ENCODE measurements around the gene SUZ12.
"Not testable (repeated sequence)": the region's sequence is repeated elsewhere in the genome, so short reads cannot be mapped to it uniquely, and the experiment has no call there.

Gene SUZ12

DNA sequence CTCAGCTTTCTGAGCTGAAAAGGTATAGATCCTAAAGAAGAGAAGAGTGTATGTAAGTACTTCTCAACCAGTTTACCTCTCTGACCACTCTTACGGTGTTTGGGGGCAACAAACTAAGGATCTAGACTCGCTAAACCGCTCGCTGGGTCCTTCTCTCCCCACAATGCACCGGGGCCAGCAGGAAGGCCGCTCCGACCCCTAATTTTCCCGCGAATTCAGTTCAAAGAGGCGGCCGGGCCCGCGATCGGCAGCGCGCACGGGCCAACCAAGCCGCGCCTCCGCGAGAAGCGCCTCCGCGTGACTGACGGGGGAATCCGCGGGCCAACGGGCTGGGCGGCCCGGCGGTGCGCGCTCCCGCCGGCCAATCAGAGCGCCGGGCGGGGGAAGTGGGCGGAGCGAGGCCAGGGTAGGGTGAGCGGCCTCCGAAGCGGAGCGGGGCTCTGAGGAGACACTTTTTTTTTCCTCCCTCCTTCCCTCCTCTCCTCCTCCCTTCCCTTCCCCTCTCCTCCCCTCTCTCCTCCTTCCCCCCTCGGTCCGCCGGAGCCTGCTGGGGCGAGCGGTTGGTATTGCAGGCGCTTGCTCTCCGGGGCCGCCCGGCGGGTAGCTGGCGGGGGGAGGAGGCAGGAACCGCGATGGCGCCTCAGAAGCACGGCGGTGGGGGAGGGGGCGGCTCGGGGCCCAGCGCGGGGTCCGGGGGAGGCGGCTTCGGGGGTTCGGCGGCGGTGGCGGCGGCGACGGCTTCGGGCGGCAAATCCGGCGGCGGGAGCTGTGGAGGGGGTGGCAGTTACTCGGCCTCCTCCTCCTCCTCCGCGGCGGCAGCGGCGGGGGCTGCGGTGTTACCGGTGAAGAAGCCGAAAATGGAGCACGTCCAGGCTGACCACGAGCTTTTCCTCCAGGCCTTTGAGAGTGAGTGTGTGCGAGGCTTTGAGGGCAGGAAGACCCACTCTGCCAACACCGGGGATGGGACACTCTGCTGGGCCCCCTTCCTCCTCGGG, at the start of gene SUZ12:
Gene SUZ12 (plus strand): TSS at position 393 of the 995 bp plus-strand sequence. CDS start 240 bp downstream, at position 633.
- in situ Hi-C loops (cut with HindIII; ENCODE audit: low sequenced_read_pairs): not testable (repeated sequence)

- in situ Hi-C loops (cut with HindIII; ENCODE audit: low sequenced_read_pairs): no loop called here
Measured at GRCh38 chr17:31888124-31888523, 48.7 kb upstream of the SUZ12 start.

- in situ Hi-C loops (cut with HindIII; ENCODE audit: low sequenced_read_pairs): no loop called here
Measured at GRCh38 chr17:31900877-31901276, 35.9 kb upstream of the SUZ12 start.

DNA sequence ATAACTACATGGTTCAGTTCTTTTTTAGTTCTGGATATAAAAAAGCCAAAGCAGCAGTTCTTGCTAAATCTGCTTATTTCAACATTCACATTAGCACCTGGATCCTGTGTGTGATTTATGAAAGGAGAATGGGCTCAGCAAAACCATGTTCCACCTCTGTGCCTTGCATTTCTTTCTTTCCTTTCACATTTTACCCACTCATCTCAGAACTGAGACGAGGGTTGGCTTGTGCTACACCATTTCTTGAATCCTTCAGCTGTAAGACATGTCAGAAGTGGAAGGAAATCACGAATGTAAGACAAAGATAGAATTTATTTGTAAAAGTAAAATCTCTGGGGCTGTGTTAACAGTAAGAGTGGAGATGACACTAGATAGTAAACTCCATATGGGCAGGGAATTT, 34.1 kb upstream of the SUZ12 start:
- in situ Hi-C loops (cut with HindIII; ENCODE audit: low sequenced_read_pairs): no loop called here

DNA sequence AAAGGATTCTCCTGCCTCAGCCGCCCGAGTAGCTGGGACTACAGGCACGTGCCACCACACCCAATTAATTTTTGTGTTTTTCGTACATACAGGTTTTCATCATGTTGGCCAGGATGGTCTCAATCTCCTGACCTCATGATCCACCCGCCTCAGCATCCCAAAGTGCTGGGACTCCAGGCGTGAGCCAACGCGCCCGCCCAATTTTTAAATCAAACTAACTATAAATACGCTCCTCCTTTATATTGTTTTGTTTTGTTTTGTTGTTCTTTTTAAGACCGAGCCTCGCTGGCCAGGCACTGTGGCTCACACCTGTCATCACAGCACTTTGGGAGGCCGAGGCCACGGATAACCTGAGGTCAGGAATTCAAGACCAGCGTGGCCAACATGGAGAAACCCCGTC, 33.4 kb upstream of the SUZ12 start:
- in situ Hi-C loops (cut with HindIII; ENCODE audit: low sequenced_read_pairs): no loop called here

- in situ Hi-C loops (cut with HindIII; ENCODE audit: low sequenced_read_pairs): no loop called here
Measured at GRCh38 chr17:31907342-31907962, 29.4 kb upstream of the SUZ12 start.

- in situ Hi-C loops (cut with HindIII; ENCODE audit: low sequenced_read_pairs): no loop called here
Measured at GRCh38 chr17:31908386-31908785, 28.4 kb upstream of the SUZ12 start.

GRCh38 chr17:31912705-31913104, 24.1 kb upstream of the SUZ12 start:
- in situ Hi-C loops (cut with HindIII; ENCODE audit: low sequenced_read_pairs): not testable (repeated sequence)

DNA sequence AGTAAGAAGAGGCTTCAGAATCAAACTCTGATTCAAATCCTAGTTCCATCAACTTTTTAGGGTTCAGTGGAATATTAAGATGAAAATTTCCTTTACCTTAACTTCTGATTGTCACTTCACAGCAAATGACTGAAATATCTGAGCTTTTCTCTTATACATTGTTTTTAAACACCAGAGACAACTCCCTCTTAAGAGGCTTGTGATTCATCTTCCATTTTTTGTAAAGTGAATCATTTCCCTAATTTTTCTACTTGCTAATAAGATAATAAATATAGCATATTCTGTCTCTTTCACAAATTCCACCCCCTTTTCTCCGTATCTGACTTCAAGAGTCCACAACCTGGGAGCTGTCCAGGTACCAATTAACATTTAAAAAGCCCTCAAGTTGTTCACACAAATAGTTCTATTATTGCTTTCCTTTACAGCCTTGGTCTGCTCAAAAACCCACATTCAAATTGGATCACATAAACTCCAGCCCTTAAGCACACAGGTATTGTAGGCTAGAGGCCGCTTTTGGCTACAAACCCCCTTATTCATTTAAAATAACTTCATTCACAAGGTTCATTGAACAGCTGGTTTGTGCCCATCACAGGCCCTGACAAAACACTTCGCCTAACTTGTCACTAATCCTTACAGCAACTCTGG, 21.2 kb upstream of the SUZ12 start:
- in situ Hi-C loops (cut with HindIII; ENCODE audit: low sequenced_read_pairs): no loop called here

- in situ Hi-C loops (cut with HindIII; ENCODE audit: low sequenced_read_pairs): no loop called here
Measured at GRCh38 chr17:31916491-31917064, 20.2 kb upstream of the SUZ12 start.

DNA sequence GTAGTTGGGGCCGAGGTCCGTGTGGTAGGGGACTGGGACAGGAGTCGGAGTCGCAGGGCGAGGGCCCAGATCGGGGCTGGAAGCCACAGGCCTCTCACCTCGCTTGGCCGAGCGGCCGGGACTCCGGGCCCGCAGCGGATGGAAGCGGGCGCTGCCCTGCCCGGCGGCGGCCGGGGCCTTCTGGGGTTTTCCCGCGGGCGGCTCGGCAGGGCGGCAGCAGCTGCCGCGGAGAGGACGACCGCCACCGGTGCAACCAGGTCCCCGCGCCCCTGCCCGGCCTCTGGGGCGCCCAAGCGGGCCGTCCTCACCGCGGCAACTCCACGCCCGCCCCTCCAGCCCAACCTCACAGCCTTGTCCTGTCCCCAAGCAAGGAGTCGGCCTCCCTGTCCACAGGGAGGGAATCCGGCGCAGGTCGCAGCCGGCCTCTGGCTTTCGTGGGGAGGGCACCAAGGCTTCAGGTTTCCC, 19.7 kb upstream of the SUZ12 start:
- in situ Hi-C loops (cut with HindIII; ENCODE audit: low sequenced_read_pairs): no loop called here

GRCh38 chr17:31917721-31918120, 19.1 kb upstream of the SUZ12 start:
- in situ Hi-C loops (cut with HindIII; ENCODE audit: low sequenced_read_pairs): not testable (repeated sequence)

GRCh38 chr17:31918701-31919128, 18.1 kb upstream of the SUZ12 start:
- in situ Hi-C loops (cut with HindIII; ENCODE audit: low sequenced_read_pairs): no loop called here

DNA sequence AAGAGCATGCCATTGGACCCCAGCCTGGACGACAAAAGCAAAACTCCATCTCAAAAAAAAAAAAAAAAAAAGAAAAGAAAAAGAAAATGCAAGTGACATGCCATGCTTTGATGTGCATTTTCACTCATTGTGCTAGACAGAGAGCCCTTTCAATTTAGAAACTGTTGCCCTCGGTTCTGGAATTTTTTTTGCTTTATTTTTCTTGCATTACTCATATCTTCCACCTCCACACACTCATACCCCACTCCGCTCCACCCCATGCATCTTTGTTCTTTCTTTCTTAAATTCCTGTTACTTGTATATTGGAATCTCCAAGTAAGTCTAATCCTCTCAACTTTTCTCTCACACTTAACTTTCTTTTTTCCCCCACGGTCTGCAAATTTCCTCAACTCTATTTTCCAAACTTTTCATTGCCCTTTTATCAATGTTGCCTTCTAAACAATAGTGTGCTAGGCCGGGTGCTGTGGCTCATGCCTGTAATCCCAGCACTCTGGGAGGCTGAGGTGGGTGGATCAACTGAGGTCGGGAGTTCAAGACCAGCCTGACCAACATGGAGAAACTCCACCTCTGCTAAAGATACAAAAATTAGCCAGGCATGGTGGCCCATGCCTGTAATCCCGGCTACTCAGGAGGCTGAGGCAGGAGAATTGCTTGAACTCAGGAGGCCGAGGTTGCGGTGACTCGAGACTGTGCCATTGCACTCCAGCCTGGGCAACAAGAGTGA, 16.8 kb upstream of the SUZ12 start:
- in situ Hi-C loops (cut with HindIII; ENCODE audit: low sequenced_read_pairs): no loop called here

DNA sequence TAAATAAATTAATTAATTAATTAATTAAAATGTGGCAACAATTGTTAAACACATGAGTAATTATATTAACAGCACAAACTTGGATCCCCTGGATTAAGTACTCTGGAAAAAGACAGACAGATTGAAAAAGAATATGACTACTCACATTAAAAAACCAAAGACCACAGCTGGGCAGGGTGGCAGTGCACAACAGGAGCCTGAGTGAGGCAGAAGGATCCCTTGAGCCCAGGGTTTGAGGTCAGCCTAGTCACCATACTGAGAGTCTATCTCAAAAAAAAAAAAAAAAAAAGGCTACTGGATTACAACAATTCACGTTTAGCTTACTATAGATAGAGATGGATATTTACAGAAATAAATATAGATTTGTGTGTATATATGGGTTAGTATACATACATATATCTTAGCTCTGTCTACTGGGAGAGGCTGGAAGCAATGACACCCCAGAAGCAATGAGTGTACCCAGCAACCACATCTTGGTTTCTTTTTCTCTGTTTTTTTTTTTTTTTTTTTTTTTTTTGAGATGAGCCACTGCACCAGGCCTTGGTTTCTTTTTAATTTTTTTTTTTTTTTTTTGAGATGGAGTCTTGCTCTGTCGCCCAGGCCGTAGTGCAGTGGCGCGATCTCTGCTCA, 10.6 kb upstream of the SUZ12 start:
- in situ Hi-C loops (cut with HindIII; ENCODE audit: low sequenced_read_pairs): no loop called here

DNA sequence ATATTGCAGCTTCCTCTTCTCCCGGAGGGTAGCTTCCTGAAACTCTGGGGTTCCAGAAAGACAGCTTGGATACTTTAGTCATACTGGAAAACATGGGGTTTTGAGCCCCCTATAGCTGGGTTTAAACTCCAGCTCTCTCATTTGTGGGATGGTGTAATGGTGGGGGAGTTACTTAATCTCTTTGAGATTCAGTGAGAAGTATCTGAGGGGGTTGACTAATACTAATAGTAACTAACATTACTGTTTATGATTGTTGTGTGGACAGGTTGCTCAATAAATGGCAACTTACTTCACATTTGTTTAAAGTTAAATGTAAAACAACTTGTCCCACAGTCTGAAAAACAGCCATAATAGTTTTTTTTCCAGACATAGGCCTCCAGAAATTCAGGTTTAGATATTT, 5.1 kb upstream of the SUZ12 start:
- in situ Hi-C loops (cut with HindIII; ENCODE audit: low sequenced_read_pairs): no loop called here

DNA sequence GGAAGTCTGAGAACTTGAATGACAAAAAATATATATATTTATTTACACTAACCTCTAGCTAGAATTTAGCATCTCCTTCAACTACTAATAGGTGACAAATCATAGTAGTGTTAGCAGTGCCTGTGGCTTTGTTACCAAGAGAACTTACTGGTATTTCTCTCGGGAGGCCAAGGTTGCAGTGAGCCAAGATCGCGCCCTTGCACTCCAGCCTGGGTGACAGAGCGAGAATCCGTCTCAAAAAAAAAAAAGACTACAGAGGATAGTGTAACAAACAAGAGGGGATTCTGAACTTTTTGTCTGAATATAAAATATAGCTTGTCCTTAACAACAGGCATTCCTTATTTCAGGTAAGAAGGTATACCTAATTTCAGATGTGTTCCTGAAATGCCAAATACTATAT, 1.3 kb upstream of the SUZ12 start:
- in situ Hi-C loops (cut with HindIII; ENCODE audit: low sequenced_read_pairs): no loop called here

DNA sequence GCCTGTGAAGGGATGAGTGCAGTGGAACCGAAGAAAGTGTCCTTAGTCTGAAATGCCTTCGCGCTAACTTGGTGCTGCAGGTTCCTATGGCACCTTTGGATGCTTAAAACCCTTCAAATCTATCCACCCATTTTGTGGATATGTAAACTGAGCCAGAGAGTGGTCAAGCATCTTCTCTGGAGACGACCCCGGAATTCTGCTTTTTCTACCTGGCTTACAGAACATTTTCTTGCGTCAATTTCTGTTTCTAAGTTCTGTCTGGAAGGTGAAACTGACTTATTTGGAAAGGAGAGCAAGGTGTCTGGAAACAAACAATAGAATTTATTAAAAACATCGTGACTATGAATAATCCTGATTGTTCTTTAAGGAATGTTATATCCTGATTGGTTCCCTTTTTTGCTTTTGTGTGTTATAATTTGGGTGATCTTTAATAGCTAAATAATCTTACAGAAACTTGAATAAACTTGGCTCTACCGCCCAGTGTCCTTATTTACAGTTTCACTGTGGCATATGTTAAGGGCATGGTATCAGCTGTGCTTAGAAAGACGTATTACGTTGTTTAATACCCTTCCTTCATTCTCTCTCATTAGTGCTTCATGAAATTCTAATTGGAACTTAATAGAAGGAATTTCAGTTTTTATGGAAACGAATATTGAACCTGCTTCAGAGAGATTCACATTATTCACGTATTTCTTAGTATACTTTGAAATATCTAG, 1.3 kb downstream of the SUZ12 start:
- in situ Hi-C loops (cut with HindIII; ENCODE audit: low sequenced_read_pairs): not testable (repeated sequence)

DNA sequence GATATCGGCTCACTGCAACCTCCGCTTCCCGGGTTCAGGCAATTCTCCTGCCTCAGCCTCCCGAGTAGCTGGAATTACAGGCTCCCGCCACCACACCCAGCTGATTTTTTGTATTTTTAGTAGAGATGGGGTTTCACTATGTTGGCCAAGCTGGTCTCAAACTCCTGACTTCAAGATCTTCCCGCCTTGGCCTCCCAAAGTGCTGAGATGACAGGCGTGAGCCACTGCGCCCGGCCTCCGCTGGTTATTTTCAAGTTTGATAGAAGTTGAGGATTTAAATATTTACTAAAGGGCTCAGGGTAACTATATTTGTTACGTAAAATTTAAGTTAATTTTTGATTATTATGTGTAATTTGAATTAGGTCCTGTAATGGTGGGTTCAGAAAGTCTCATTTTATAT, 5.1 kb downstream of the SUZ12 start:
- in situ Hi-C loops (cut with HindIII; ENCODE audit: low sequenced_read_pairs): not testable (repeated sequence)

Data from endothelial cell of hepatic sinusoid (primary cell).